NCI-H187 (cell line): ENCODE measurements around the gene BRD3OS.
"Not testable (repeated sequence)": the region's sequence is repeated elsewhere in the genome, so short reads cannot be mapped to it uniquely, and the experiment has no call there.

Experiments used
- DNase-seq, 2 experiments: peaks; one replicate each; lab custom pipeline; 2025; lab: John Stamatoyannopoulos, UW

BRD3OS gene

GRCh38 chr9:133988771-133989170 lies 36.5 kb upstream of the BRD3OS start:
- DNase-seq, result not testable (repeated sequence)

- no peak for DNase-seq
Measured at GRCh38 chr9:133989625-133990365, 35.5 kb upstream of the BRD3OS start.

- no peak for DNase-seq
Measured at GRCh38 chr9:133990366-133991213, 34.7 kb upstream of the BRD3OS start.

- no peak for DNase-seq
Measured at GRCh38 chr9:133991214-133991921, 33.9 kb upstream of the BRD3OS start.

- no peak for DNase-seq
Measured at GRCh38 chr9:133991964-133992779, 33.1 kb upstream of the BRD3OS start, which contains the start of gene VAV2. Gene VAV2, minus strand, starts transcription at chr9:133992324. Its CDS starts 46 bp downstream, at chr9:133992278.

- peak in 1 of 2 experiments; percentile 26 for DNase-seq
Measured at GRCh38 chr9:133992780-133993634, 32.3 kb upstream of the BRD3OS start.

GRCh38 chr9:133993635-133994253 lies 31.5 kb upstream of the BRD3OS start:
- no peak for DNase-seq

- DNase-seq, result peak; percentile 10 to 16
Measured at GRCh38 chr9:133994353-133995011, 30.8 kb upstream of the BRD3OS start.

- DNase-seq, result no peak
Measured at GRCh38 chr9:133995012-133995896, 30.0 kb upstream of the BRD3OS start.

- no peak for DNase-seq
Measured at GRCh38 chr9:133996531-133997520, 28.5 kb upstream of the BRD3OS start.

GRCh38 chr9:133997584-133997983 lies 27.7 kb upstream of the BRD3OS start:
- no peak for DNase-seq

GRCh38 chr9:133998915-133999595 lies 26.2 kb upstream of the BRD3OS start:
- DNase-seq, result no peak

- DNase-seq, result no peak
Measured at GRCh38 chr9:133999851-134000265, 25.4 kb upstream of the BRD3OS start.

- DNase-seq, result no peak
Measured at GRCh38 chr9:134002796-134003195, 22.5 kb upstream of the BRD3OS start.

- no peak for DNase-seq
Measured at GRCh38 chr9:134003237-134003636, 22.0 kb upstream of the BRD3OS start.

GRCh38 chr9:134004131-134004873 lies 21.0 kb upstream of the BRD3OS start:
- DNase-seq, result no peak
